HAP-1 (cell line): ENCODE measurements around the gene INTS14.

Source experiments
- DNase-seq, 2 experiments: peaks; one replicate each; pipeline ENCODE4 v3.0.0-alpha.2; 2016 to 2020; ENCODE audit warnings: low spot score in 2 of 2
- H3K27me3 ChIP-seq: fragments of 250-450 bp; sonication (Bioruptor Pico); 2 replicates; pipeline ENCODE4 v1.5.1; 2020; ENCODE audit warnings: low read depth, mild to moderate bottlenecking, moderate library complexity
- H3K36me3 ChIP-seq: fragments of 250-450 bp; sonication (Bioruptor Pico); replicated peaks from 2 replicates; pipeline ENCODE4 v1.5.1; 2020; ENCODE audit warnings: mild to moderate bottlenecking
- H3K4me1 ChIP-seq: fragments of 250-450 bp; sonication (Bioruptor Pico); 2 replicates; pipeline ENCODE4 v1.5.1; 2020; ENCODE audit warnings: mild to moderate bottlenecking
- H3K4me3 ChIP-seq: fragments of 250-450 bp; sonication (Bioruptor Pico); 2 replicates; pipeline ENCODE4 v1.5.1; 2020; ENCODE audit warnings: mild to moderate bottlenecking, moderate library complexity
- H3K9me3 ChIP-seq: fragments of 250-450 bp; sonication (Bioruptor Pico); 2 replicates; pipeline ENCODE4 v1.5.1; 2020; ENCODE audit warnings: mild to moderate bottlenecking, moderate library complexity
- in situ Hi-C: fragments of 300-500 bp; cut with MboI; formaldehyde crosslinking; loops from 3 replicates; pipeline ENCODE4 v1.14.3; 2020; ENCODE audit warnings: low sequenced_read_pairs, inconsistent platforms, mixed read lengths

Gene INTS14

DNA sequence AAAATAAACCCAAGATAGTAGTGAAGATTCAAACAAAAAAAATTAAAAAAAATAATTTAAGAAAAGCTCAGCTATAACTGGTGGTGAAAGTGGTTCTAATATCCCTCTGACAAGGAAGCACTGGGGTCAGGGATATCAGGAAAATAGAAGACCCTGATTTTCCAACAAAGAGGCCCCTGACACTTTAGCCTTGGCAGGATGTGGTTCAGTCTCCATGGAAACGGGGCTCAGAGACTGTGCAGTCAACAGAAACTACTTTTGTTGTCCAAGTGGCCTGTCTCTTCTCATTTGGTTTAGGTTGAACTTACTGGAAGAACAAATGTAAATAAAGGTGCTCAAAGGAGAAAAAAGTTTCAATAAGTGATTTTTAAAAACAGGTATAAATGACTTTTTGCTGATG, 27.2 kb downstream of the INTS14 start:
- Histone ChIP-seq H3K27me3 (no peaks in the 10 kb centered on the region), H3K36me3 (peaks cover 80% of the 10 kb centered on the region), H3K4me3 (no peak overlapping the region), H3K4me1 (peaks cover 6% of the 10 kb centered on the region), H3K9me3 (no peaks in the 10 kb centered on the region)
- in situ Hi-C loops: no loop called here
- DNase-seq: no peak

DNA sequence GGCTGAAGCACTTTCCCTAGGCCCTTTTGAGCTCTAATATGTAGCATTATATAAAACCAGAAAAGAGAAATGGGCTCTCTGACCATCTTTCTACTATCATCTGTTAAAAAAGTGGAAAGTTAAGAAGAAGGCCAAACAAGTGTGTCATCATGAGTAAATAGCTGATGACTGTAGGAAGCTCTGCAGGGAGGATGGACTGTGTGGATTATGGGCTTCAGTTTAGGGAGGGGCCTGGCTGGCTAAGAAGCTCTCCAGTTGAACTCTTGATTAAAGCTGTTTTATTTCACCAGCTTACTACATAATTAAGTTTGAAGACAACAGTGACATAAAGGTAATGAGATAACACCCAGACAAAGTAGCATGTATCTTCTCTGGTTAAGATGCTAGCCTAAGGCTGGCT, 30.6 kb downstream of the INTS14 start:
- Histone ChIP-seq H3K36me3 (peaks cover 88% of the 10 kb centered on the region), H3K27me3 (no peaks in the 10 kb centered on the region), H3K4me1 (peaks cover 18% of the 10 kb centered on the region), H3K9me3 (no peaks in the 10 kb centered on the region), H3K4me3 (no peak overlapping the region)
- DNase-seq: no peak
- in situ Hi-C loops: no loop called here

DNA sequence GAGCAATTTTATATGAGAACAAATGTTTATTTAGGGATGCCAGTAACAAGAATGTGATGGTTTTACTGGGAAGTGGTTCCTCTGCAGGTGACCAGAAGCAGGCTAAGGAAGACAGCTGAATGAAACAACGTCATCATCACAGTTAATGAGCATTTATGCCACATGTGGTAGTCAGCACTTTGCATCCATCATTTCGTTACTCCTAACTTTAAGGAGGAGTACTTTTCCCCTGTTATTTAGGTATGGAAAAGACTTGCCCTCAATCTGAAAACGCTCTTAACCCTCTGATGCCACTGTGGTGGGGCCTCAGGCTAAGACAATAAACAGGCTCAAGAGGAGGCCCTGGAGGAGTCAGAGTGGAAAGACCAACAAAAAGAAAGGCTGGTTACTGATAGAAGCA, 31.2 kb downstream of the INTS14 start:
- Histone ChIP-seq H3K4me1 (peaks cover 18% of the 10 kb centered on the region), H3K9me3 (no peaks in the 10 kb centered on the region), H3K27me3 (no peaks in the 10 kb centered on the region), H3K4me3 (no peak overlapping the region), H3K36me3 (peaks cover 87% of the 10 kb centered on the region)
- no peak for DNase-seq
- in situ Hi-C loops: no loop called here

DNA sequence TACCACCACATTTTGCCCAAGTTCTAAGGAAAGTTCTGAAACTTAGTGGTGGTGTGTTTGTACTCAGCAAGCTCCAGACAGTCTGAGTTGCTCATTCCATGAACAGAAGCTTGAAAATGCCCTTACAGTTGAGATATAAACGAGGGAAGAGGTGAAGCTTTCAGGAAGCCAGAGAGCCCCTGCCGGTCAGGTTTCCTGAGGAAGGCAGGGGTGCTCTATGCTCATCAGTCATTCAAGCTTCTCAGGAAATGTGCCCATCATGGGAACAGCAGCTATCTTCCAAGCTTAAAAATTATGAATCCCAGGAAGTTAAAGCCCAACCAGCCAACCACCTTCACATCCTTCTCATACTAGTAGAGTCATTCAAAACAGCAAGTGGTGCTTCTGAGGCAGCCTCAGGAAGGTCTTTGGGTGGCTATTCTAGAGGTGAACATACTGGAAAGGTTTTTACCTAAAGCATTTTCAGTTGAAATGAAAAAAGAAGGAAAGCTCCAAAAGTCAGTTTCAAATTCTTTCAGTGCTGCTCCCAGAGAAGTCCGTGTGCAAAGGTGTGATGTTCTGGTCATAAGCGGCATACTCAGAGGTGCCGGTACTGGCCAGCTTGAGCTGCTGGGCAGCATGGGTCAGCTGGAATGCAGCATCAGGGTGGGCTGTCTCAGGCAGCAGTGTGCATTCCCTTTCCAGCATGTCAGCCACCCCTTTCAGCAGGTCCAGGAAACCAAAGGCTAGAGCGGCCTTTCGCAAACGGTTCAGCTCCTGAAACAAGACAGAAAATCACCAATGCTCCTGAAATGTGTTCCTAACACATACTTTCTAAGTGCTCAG, 31.8 kb downstream of the INTS14 start:
- Histone ChIP-seq H3K27me3 (no peaks in the 10 kb centered on the region), H3K9me3 (no peaks in the 10 kb centered on the region), H3K4me1 (peaks cover 14% of the 10 kb centered on the region), H3K36me3 (peaks cover 87% of the 10 kb centered on the region), H3K4me3 (no peak overlapping the region)
- DNase-seq: no peak
- in situ Hi-C loops: no loop called here

DNA sequence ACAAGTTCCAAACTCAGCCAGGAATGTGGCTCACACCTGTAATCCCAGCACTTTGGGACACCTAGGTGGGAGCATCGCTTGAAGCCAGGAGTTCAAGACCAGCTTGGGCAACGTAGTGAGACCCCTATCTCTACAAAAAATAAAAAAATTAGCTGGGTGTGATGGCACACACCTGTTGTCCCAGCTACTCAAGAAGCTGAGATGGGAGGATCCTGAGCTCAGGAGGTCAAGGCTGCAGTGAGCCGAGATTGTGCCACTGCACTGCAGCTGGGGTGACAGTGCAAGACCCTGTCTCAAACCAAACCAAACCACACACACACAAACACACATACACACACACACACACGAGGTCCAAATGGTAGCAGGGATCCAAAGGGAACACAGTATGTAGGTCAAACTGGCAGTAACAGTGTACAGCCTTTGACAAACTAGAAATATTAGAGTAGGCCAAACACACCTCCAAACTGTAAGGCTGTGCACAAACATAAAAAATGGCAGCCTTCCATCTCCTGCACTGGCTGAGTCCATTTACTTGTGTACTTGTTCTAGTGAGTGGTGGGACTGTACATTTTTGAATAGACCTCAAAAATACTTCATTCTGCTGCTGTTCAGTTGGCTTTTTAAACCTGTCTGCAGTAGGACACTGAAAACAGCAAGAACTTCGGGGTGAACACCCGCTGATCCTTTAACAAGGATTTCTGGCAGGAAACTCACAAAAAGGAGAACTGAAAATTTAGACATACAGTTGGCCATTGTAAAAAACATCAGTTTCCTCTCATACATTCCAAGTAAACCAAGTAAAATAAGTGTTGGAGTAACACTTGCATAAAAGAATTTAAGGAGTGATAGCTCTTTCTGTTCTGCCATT, 33.6 kb downstream of the INTS14 start:
- no peaks in the 10 kb centered on the region for H3K27me3 ChIP-seq
- peaks cover 81% of the 10 kb centered on the region for H3K36me3 ChIP-seq
- H3K4me1 ChIP-seq: peaks cover 12% of the 10 kb centered on the region
- no peak overlapping the region for H3K4me3 ChIP-seq
- no peaks in the 10 kb centered on the region for H3K9me3 ChIP-seq
- in situ Hi-C loops: no loop called here
- DNase-seq: no peak

DNA sequence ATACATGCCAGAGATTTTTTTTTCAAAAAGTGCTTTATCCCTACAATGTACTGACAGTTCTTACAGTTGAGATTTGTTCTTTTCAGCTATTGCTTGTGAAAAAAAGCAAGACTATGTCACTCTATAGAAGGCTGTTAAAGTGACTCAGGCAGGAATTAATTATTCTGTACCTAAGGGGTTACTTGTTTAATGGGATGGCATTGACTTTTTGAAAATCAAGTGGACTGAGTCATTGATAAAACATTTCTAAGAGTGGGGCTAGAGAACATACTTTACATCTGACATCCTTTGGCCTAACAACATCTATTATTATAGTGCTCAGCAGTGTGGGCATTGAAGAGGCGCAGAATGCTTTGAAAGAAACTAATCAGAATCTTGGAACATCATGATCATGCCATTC, 34.3 kb downstream of the INTS14 start:
- no peak for DNase-seq
- H3K4me1 ChIP-seq: peaks cover 12% of the 10 kb centered on the region
- no peaks in the 10 kb centered on the region for H3K27me3 ChIP-seq
- H3K36me3 ChIP-seq: peaks cover 82% of the 10 kb centered on the region
- in situ Hi-C loops: no loop called here
- no peaks in the 10 kb centered on the region for H3K9me3 ChIP-seq
- no peak overlapping the region for H3K4me3 ChIP-seq

DNA sequence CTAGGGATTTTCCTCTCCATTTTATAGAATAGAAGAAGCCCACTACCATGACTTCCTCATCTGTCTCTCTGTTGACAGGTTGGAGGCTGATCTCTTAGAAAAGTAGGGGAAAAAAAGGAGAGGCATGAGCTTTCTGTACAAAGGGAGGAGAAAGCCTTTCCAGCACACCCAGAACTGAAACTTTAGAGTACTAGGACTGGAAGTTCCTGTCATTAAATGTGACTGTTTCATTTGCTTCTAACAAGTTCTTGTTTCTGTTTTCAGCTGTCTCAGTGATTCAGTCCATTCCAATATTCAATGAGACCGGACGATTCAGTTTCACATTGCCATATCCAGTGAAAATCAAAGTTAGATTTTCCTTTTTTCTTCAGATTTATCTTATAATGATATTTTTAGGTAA, 39.0 kb downstream of the INTS14 start:
- Histone ChIP-seq H3K4me1 (peaks cover 12% of the 10 kb centered on the region), H3K9me3 (no peaks in the 10 kb centered on the region), H3K4me3 (no peak overlapping the region), H3K27me3 (no peaks in the 10 kb centered on the region), H3K36me3 (peaks cover 81% of the 10 kb centered on the region)
- DNase-seq: no peak
- in situ Hi-C loops: no loop called here

DNA sequence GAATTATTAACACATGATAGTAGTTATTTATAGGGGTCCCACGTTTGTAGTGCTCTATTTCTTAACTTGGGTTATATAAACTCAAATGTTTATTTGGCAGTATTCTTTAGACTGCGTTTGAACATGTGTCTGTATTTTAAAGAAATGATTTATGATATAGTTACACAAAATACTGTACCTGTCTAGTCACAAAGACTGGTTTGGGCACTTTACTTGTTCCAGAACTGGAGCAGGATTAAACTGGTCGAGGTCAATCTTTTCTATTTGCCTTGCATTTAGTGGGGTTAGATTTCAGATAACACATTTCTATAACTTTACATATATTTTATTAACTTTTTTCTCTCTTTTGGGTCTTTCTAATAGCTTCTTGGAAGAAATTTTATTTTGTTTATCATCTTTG, 41.2 kb downstream of the INTS14 start:
- in situ Hi-C loops: no loop called here
- Histone ChIP-seq H3K4me1 (no peaks in the 10 kb centered on the region), H3K4me3 (no peak overlapping the region), H3K27me3 (no peaks in the 10 kb centered on the region), H3K9me3 (peaks cover 2% of the 10 kb centered on the region; the same call in 1 of the 2 replicates), H3K36me3 (peaks cover 87% of the 10 kb centered on the region)
- DNase-seq: no peak

DNA sequence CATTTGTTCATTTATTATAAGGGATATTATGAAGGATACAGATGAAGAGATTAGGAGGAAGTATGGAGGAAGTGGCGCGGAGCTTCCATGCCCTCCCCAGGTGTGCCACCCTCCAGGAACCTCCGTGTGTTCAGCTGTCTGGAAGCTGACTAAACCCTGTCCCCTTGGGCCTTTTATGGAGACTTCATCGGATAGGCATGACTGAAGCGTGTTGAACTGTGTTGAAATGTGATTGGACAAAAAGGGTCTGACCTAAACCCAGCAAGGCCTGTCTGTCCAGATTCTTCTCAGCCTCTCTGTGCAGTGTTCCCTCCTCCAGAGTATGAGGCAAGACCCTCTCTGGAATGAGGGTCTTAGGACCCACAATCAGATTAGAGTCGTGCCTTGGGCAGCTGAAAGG, 49.0 kb downstream of the INTS14 start:
- DNase-seq: no peak
- in situ Hi-C loops: no loop called here
- no peaks in the 10 kb centered on the region for H3K27me3 ChIP-seq
- no peaks in the 10 kb centered on the region for H3K4me1 ChIP-seq
- H3K9me3 ChIP-seq: peaks cover 2% of the 10 kb centered on the region; the same call in 1 of the 2 replicates
- no peak overlapping the region for H3K4me3 ChIP-seq
- H3K36me3 ChIP-seq: peaks cover 91% of the 10 kb centered on the region

DNA sequence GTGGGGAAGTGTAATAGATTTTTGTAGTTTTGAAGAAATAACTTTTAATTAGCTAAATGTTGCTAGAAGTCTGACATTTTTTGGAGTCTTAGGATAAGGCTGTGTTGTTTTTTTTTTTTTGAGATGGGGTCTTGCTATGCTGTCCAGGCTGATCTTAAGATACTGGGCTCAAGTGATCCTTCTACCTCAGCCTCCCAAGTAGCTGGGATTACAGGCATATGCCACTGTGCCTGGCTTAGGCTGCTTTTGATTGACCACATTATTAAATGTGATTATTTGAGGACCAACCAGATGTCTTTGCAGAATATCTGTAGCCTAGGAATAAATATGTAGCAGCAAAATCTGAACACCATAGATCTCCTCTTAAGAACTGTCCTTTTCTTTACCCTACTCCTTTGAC, 51.0 kb downstream of the INTS14 start:
- in situ Hi-C loops: no loop called here
- H3K9me3 ChIP-seq: no peaks in the 10 kb centered on the region
- no peaks in the 10 kb centered on the region for H3K4me1 ChIP-seq
- no peak overlapping the region for H3K4me3 ChIP-seq
- H3K36me3 ChIP-seq: peaks cover 91% of the 10 kb centered on the region
- DNase-seq: no peak
- H3K27me3 ChIP-seq: no peaks in the 10 kb centered on the region

DNA sequence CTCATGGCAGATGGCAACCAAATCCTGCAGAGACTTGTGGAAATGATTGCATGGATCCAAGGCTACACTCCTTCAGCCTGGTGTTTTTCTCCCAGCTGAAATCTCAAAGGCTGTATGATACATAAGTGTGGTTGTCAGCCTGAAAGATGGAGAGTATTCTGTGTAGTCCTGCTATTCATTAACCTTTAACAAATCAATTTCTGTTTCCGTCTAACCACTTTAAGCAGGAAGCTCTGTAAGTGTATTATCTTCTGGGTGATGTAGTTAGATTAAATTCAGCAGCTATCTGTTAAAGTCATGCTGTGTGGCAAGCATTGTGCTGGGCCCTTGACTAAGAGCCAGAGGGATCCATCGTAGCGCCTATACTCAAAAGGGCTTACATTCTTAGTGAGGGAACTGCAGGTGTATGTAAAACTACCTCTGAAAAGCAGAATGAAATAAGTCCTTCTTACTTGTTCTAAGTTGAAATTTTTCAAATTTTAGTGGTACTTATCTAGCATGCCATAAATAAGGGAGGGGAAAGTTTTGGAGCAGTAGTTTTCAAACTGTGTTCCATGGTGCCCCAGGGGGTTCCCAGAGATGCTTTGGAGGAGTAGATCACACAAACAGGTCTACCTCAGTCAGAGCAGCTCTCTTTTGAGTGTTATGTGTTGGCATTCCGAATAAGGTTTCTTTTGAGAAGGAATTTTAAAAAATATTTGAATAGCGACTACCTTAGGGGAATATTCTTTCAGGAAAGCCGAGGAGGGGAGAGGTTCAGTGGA, 51.8 kb downstream of the INTS14 start:
- no peaks in the 10 kb centered on the region for H3K4me1 ChIP-seq
- no peaks in the 10 kb centered on the region for H3K27me3 ChIP-seq
- no peak overlapping the region for H3K4me3 ChIP-seq
- DNase-seq: no peak
- peaks cover 91% of the 10 kb centered on the region for H3K36me3 ChIP-seq
- in situ Hi-C loops: no loop called here
- no peaks in the 10 kb centered on the region for H3K9me3 ChIP-seq

DNA sequence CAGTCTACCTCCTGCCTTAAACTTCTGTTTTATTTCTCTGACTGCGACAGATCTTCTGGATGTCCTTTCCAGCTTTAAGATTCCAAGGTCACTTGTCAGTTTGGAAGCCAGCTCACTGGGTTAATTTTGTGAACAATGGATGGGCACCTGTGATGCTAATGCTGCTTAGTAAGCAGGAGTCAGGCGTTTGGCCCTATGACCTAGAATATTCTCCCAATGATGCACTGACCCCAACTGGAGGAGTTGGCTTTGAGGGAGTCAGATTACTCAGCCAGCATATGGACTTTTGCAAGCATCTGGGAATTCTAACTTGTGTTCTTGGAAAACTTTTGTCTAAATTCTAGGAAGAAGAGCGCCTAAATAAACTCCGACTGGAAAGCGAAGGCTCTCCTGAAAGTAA, 52.6 kb downstream of the INTS14 start:
- Histone ChIP-seq H3K4me1 (no peaks in the 10 kb centered on the region), H3K27me3 (no peaks in the 10 kb centered on the region), H3K4me3 (no peak overlapping the region), H3K9me3 (no peaks in the 10 kb centered on the region), H3K36me3 (peaks cover 91% of the 10 kb centered on the region)
- in situ Hi-C loops: no loop called here
- DNase-seq: no peak

DNA sequence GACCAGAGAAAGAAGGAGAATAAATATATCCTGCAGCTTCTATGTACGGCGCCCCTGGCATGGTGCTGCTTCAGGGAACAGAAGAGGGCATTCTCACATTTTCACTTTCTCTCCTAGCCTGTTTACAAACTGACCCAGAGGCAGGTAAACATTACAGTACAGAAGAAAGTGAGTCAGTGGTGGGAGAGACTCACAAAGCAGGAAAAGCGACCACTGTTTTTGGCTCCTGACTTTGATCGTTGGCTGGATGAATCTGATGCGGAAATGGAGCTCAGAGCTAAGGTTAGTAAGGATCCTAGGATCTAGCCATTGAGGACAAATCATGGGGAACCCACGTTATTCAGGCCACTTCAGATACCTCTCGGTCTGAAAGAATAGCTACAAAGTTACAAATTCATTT, 54.3 kb downstream of the INTS14 start:
- H3K9me3 ChIP-seq: no peaks in the 10 kb centered on the region
- H3K36me3 ChIP-seq: peaks cover 86% of the 10 kb centered on the region
- DNase-seq: no peak
- H3K27me3 ChIP-seq: no peaks in the 10 kb centered on the region
- H3K4me3 ChIP-seq: no peak overlapping the region
- H3K4me1 ChIP-seq: no peaks in the 10 kb centered on the region
- in situ Hi-C loops: no loop called here

DNA sequence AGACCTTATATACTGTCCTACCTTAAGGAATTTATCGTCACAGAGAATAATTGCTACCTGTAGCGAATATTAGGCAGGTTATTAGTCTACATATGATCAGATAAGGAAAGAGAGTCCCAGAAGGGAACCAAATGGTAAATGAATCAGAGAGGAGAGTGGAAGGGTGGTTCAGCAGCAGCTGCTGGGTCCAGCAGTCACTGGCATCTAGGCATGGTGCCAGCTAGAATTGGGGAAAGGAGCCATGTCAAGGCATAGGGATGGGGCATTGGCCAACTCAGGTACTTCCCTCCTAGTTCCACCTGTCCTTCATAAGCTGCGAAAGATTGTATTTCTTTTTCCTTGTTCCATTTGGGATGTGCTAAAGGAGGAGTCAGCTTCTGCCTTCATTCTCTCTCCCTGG, 57.2 kb downstream of the INTS14 start:
- H3K4me3 ChIP-seq: no peak overlapping the region
- in situ Hi-C loops: no loop called here
- H3K9me3 ChIP-seq: no peaks in the 10 kb centered on the region
- peaks cover 12% of the 10 kb centered on the region for H3K4me1 ChIP-seq
- H3K36me3 ChIP-seq: peaks cover 66% of the 10 kb centered on the region
- H3K27me3 ChIP-seq: no peaks in the 10 kb centered on the region
- no peak for DNase-seq
